HepG2 (cell line): Measurements from ENCODE around the gene TSHZ1. TPM values are rescaled to one million over a fixed set of nuclear protein-coding genes. Genes with fewer than 3 reads are reported as not detected.

Experiments
- ATAC-seq: fragments of 200-7000 bp; cut with Tn5 transposase; 3 replicates; pipeline ENCODE4 v1.9.1; 2020; ENCODE audit warnings: mild to moderate bottlenecking, moderate library complexity
- BruUV-seq: library from RNA; stranded (reverse); fragments of 400-500 nt; replicated peaks from 2 replicates; lab custom pipeline; 2021; lab: Mats Ljungman, UMichigan
- CTCF ChIA-PET: fragments of 300-600 bp; formaldehyde crosslinking; extraction: SDS; loops from one replicate; lab custom pipeline; 2021; ENCODE audit warnings: low total read pairs, inconsistent platforms, low intra/inter-chr PET ratio; lab: Yijun Ruan, JAX
- POLR2A ChIA-PET: fragments of 350-600 bp; sonication (Branson Sonifier 250); formaldehyde crosslinking; loops from one replicate; lab custom pipeline; 2020; ENCODE audit warnings: antibody characterized with exemption, inconsistent platforms; lab: Yijun Ruan, JAX
- DNase-seq: peaks from one replicate; pipeline ENCODE4 v3.0.0-alpha.2; 2015; ENCODE audit warnings: low spot score
- FAIRE-seq: peaks from 3 replicates; lab custom pipeline; 2011; peaks lifted over from hg19 to GRCh38; lab: Jason Lieb, UNC
- H2AFZ ChIP-seq: one replicate; pipeline ENCODE4 v1.6.1; 2011; ENCODE audit warnings: low read length, inconsistent platforms
- H3K27ac ChIP-seq: fragments of 300-600 bp; 3 replicates; pipeline ENCODE4 v1.8.0; 2011; ENCODE audit warnings: mixed run types, mild to moderate bottlenecking, mixed read lengths, low read length, inconsistent platforms; ENCODE audit not compliant: insufficient read depth; ENCODE audit errors: extremely low read length
- H3K27me3 ChIP-seq, 2 experiments: fragments of 200-600 bp in 1 of 2; 2 replicates in 1 of 2; 3 replicates in 1 of 2; pipeline versions ENCODE4 v1.6.0 to v1.8.0; 2011; ENCODE audit warnings: low read length in 2 of 2, mild to moderate bottlenecking in 2 of 2, moderate library complexity in 2 of 2, inconsistent platforms in 1 of 2; ENCODE audit not compliant: insufficient read depth in 2 of 2, control insufficient read depth in 1 of 2
- H3K36me3 ChIP-seq, 2 experiments: fragments of 200-600 bp in 1 of 2; replicated peaks in 1 of 2; 2 replicates in 1 of 2; 3 replicates in 1 of 2; pipeline versions ENCODE4 v1.5.1 to v1.8.0; 2011; ENCODE audit warnings: low read length in 2 of 2, inconsistent platforms in 1 of 2; ENCODE audit not compliant: insufficient read depth in 2 of 2, control insufficient read depth in 1 of 2
- H3K4me1 ChIP-seq: 2 replicates; pipeline ENCODE4 v1.5.1; 2012; ENCODE audit warnings: low read length, inconsistent platforms; ENCODE audit not compliant: insufficient read depth
- H3K4me2 ChIP-seq: 2 replicates; pipeline ENCODE4 v1.6.0; 2011; ENCODE audit warnings: low read depth, low read length, inconsistent platforms
- H3K4me3 ChIP-seq, 3 experiments: fragments of 200-600 bp in 1 of 3; sonication (generic), shearing (Covaris generic) in 1 of 3; replicated peaks in 1 of 3; 2 replicates each; pipeline ENCODE4 v1.5.1; 2011 to 2016; ENCODE audit warnings: low read length in 3 of 3, inconsistent platforms in 2 of 3, low read depth in 2 of 3, mild to moderate bottlenecking in 2 of 3, control low read depth in 1 of 3, mixed read lengths in 1 of 3; ENCODE audit not compliant: insufficient read depth in 1 of 3
- H3K79me2 ChIP-seq: one replicate; pipeline ENCODE4 v1.6.1; 2011; ENCODE audit warnings: low read length, inconsistent platforms; ENCODE audit not compliant: insufficient read depth
- H3K9ac ChIP-seq: 2 replicates; pipeline ENCODE4 v1.6.0; 2011; ENCODE audit warnings: mild to moderate bottlenecking, low read depth, low read length, inconsistent platforms; ENCODE audit not compliant: insufficient read depth
- H3K9me3 ChIP-seq: 2 replicates; pipeline ENCODE4 v1.5.1; 2012; ENCODE audit warnings: mild to moderate bottlenecking, low read length
- H4K20me1 ChIP-seq: 2 replicates; pipeline ENCODE4 v1.6.0; 2011; ENCODE audit warnings: inconsistent platforms, mild to moderate bottlenecking, low read length, moderate library complexity; ENCODE audit not compliant: insufficient read depth
- BCL3 ChIP-seq: sonication (generic); formaldehyde crosslinking; IDR thresholded peaks from 2 replicates; pipeline ENCODE4 v1.5.1; 2020; ENCODE audit warnings: mild to moderate bottlenecking, missing genetic modification reagents, moderate library complexity
- HOXA5 ChIP-seq: sonication (generic); formaldehyde crosslinking; IDR thresholded peaks from 2 replicates; pipeline ENCODE4 v1.4.0; 2020; ENCODE audit warnings: missing genetic modification reagents
- NR3C1 ChIP-seq: sonication (generic); formaldehyde crosslinking; IDR thresholded peaks from 2 replicates; pipeline ENCODE4 v1.4.0; 2020; ENCODE audit warnings: missing genetic modification reagents
- RBM39 ChIP-seq: fragments of 200-400 bp; formaldehyde crosslinking; IDR thresholded peaks from one replicate; pipeline ENCODE4 v1.6.1; 2018; ENCODE audit warnings: antibody characterized with exemption, mild to moderate bottlenecking, low read depth, low read length; ENCODE audit not compliant: poor library complexity, severe bottlenecking
- REXO4 ChIP-seq: sonication (generic); formaldehyde crosslinking; IDR thresholded peaks from 2 replicates; pipeline ENCODE4 v1.8.0; 2022; ENCODE audit warnings: missing genetic modification reagents, mild to moderate bottlenecking, borderline replicate concordance
- RNF2 ChIP-seq: fragments of 450-650 bp; conservative IDR thresholded peaks from 2 replicates; pipeline ENCODE4 v1.6.1; 2016; ENCODE audit warnings: low read depth
- SATB2 ChIP-seq: sonication (generic); formaldehyde crosslinking; IDR thresholded peaks from 2 replicates; pipeline ENCODE4 v1.5.0; 2020; ENCODE audit warnings: missing genetic modification reagents
- ZFP90 ChIP-seq: sonication (generic); formaldehyde crosslinking; IDR thresholded peaks from 2 replicates; pipeline ENCODE4 v1.8.0; 2022; ENCODE audit warnings: missing genetic modification reagents, mild to moderate bottlenecking, inconsistent platforms, borderline replicate concordance
- ZNF232 ChIP-seq: sonication (generic); formaldehyde crosslinking; IDR thresholded peaks from 2 replicates; pipeline ENCODE4 v1.4.0; 2020; ENCODE audit warnings: missing genetic modification reagents, borderline replicate concordance
- ZNF275 ChIP-seq: sonication (generic); formaldehyde crosslinking; IDR thresholded peaks from 2 replicates; pipeline ENCODE4 v1.8.0; 2022; ENCODE audit warnings: missing genetic modification reagents, mild to moderate bottlenecking, inconsistent platforms, borderline replicate concordance
- ZNF552 ChIP-seq: sonication (generic); formaldehyde crosslinking; IDR thresholded peaks from 2 replicates; pipeline ENCODE4 v1.9.0; 2022; ENCODE audit warnings: missing genetic modification reagents, mild to moderate bottlenecking, borderline replicate concordance
- WGBS: methylation state at CpG from one replicate; pipeline ENCODE4 v1.1.6; 2017; ENCODE audit warnings: low lambda C conversion rate; 5-methylcytosine and 5-hydroxymethylcytosine counted together
- in situ Hi-C: cut with HindIII; loops from 2 replicates; pipeline ENCODE4 v1.10.0; 2017; ENCODE audit warnings: low pct_unique_long_range_greater_than_20kb; ENCODE audit not compliant: extremely low pct_ligation_motif_present
- intact Hi-C: fragments of 100-400 bp; cut with micrococcal nuclease; formaldehyde crosslinking; loops from one replicate; pipeline ENCODE4 v1.10.0; 2022; ENCODE audit not compliant: unreplicated experiment
- polyA plus RNA-seq, 8 experiments: library from polyadenylated mRNA; depleted of rRNA in 3 of 8; stranded (reverse) in 7 of 8; unstranded in 1 of 8; fragments of >200 nt; fragmentation: Illumina TruSeq in 4 of 8; extraction: Trizol in 4 of 8; gene quantifications; 2 replicates each; pipeline versions ENCODE4 v1.2.1 to v1.2.3, GENCODE V29; 2011 to 2016; ENCODE audit warnings: low read depth in 4 of 8, missing spikeins in 1 of 8, mixed read lengths in 1 of 8; ENCODE audit not compliant: insufficient read depth in 1 of 8
- total RNA-seq, 5 experiments: library from RNA; depleted of rRNA; stranded (reverse); fragments of >200 nt; fragmentation: Illumina TruSeq; extraction: Trizol; gene quantifications; 2 replicates each; pipeline ENCODE4 v1.2.3, GENCODE V29; 2016; ENCODE audit warnings: low read depth in 1 of 5
- TF ChIP-seq, protein P1 (sequence below): IDR thresholded peaks from 2 replicates; pipeline ENCODE4 v1.6.1; 2018; ENCODE audit warnings: missing genetic modification reagents

TSHZ1 gene
- total and polyA plus RNA-seq, 2 of the 13 experiments (the other 11 are each of a cell fraction or from before 2014, with no cell fraction given), result 2.5 to 2.7 TPM

DNA sequence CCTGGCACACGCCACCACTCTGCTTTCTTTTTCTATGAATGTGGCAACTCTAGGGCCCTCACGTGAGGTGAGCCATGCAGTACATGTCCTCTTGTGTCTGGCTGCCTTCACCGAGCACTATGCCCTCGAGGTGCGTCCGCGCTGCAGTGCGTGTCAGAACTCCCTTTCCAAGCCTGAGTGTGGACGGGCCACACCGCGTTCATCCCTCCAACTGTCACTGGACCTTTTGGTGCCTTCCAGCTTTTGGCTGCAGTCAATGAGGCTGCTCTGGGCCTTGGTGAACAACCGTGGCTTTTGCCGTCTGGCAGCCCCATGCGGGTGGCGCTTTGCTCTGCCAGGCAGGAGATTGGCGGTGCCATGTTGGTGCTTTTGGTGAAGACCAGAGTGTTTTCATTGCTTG lies 74.0 kb downstream of the TSHZ1 start:
- Histone ChIP-seq H3K36me3 (peaks cover 5 to 15% of the 10 kb centered on the region in 2 experiments; a peak in 4 of 5 replicates), H3K79me2 (no peaks in the 10 kb centered on the region), H3K27ac (no peak overlapping the region), H4K20me1 (no peaks in the 10 kb centered on the region), H3K9me3 (no peaks in the 10 kb centered on the region), H3K9ac (no peak overlapping the region), H3K4me3 (no peak overlapping the region), H3K4me1 (no peaks in the 10 kb centered on the region), H3K27me3 (no peaks in the 10 kb centered on the region), H2AFZ (no peak overlapping the region), H3K4me2 (no peak overlapping the region)
- ChIA-PET POLR2A (no interaction called here), CTCF (no interaction called here)
- no peak for FAIRE-seq
- DNase-seq, result no peak
- ATAC-seq, result no peak
- 98% methylated on average over 16 of the region's 16 CpGs for WGBS
- in situ Hi-C loops, result no loop called here
- intact Hi-C loops, result no loop called here
- TF ChIP-seq ZNF232 (no peak), ZFP90 (no peak), SATB2 (CRISPR knock-in tag) (no peak), RBM39 (no peak), ZNF552 (CRISPR knock-in tag) (no peak), ZNF275 (no peak), NR3C1 (CRISPR knock-in tag) (no peak), REXO4 (CRISPR knock-in tag) (no peak), BCL3 (CRISPR knock-in tag) (no peak), HOXA5 (CRISPR knock-in tag) (no peak), RNF2 (no peak)
- TF ChIP-seq, protein P1, sequence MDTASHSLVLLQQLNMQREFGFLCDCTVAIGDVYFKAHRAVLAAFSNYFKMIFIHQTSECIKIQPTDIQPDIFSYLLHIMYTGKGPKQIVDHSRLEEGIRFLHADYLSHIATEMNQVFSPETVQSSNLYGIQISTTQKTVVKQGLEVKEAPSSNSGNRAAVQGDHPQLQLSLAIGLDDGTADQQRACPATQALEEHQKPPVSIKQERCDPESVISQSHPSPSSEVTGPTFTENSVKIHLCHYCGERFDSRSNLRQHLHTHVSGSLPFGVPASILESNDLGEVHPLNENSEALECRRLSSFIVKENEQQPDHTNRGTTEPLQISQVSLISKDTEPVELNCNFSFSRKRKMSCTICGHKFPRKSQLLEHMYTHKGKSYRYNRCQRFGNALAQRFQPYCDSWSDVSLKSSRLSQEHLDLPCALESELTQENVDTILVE, result no peak
- BruUV-seq, result no TSS peak
